Right ventricle myocardium inferior (tissue), 1 donor: Measurements from ENCODE around the gene KRTAP5-6. TPM values are rescaled to one million over a fixed set of nuclear protein-coding genes. Genes with fewer than 3 reads are reported as not detected.

Source experiments
- ATAC-seq: fragments of 200-7000 bp; cut with Tn5 transposase; one replicate; pipeline ENCODE4 v1.9.1; 2020; ENCODE audit warnings: mild to moderate bottlenecking, moderate library complexity
- DNase-seq: peaks from one replicate; pipeline ENCODE4 v3.0.0; 2021; ENCODE audit errors: missing footprints
- intact Hi-C: fragments of 100-400 bp; cut with DNase I; formaldehyde crosslinking; loops from one replicate; pipeline ENCODE4 v1.11.0; 2022
- long read RNA-seq: library from polyadenylated mRNA; unstranded; transcript quantifications from one replicate; pipeline ENCODE4 v2.0.0, GENCODE V29; 2021
- total RNA-seq: library from RNA; stranded (reverse); fragmentation: NEBNext Ultra II Directional; extraction: Animal tissue kit (Norgen Biotek cat#: 25700); gene quantifications from one replicate; pipeline ENCODE4 v1.2.1, GENCODE V29; 2021
- donor health status: DM: no; HTN: yes; CAD: no; lungs with severe emphysema.

KRTAP5-6 gene
- total RNA-seq, result not detected
- long read RNA-seq, result 0 reads

- intact Hi-C loops, result no loop called here
- no peak for ATAC-seq
- DNase-seq, result no peak
Observed at GRCh38 chr11:1696608-1697570, at the start of gene KRTAP5-6. TSS of gene KRTAP5-6 (plus strand) at chr11:1697195. CDS start at chr11:1697246, 51 bp downstream.

- intact Hi-C loops, result no loop called here
- DNase-seq (peak; percentile 50), ATAC-seq (no peak)
Observed at GRCh38 chr11:1647901-1648652, 48.9 kb upstream of the KRTAP5-6 start.

- ATAC-seq (no peak), DNase-seq (no peak)
- intact Hi-C loops, result no loop called here
Observed at GRCh38 chr11:1648653-1649420, 48.2 kb upstream of the KRTAP5-6 start.

GRCh38 chr11:1650034-1650917, 46.7 kb upstream of the KRTAP5-6 start:
- DNase-seq (no peak), ATAC-seq (no peak)
- intact Hi-C loops, result loop anchor here (5.0 kb wide), 1 partner anchor 42 kb away; no protein-coding TSS in a partner anchor

GRCh38 chr11:1650918-1651262, 46.1 kb upstream of the KRTAP5-6 start:
- DNase-seq (no peak), ATAC-seq (no peak)
- intact Hi-C loops, result loop anchor here (5.0 kb wide), 1 partner anchor 41 kb away; no protein-coding TSS in a partner anchor

- DNase-seq, result no peak
- intact Hi-C loops, result loop anchor here (5.0 kb wide), 1 partner anchor 41 kb away; no protein-coding TSS in a partner anchor
Observed at GRCh38 chr11:1651411-1651980, 45.5 kb upstream of the KRTAP5-6 start.

GRCh38 chr11:1652026-1652425, 45.0 kb upstream of the KRTAP5-6 start:
- DNase-seq, result no peak
- no peak for ATAC-seq
- intact Hi-C loops, result loop anchor here (1.0 to 5.0 kb wide), 3 partner anchors 40 to 505 kb away; no protein-coding TSS in a partner anchor

More at GRCh38 chr11:1651411-1651980, 45.5 kb upstream of the KRTAP5-6 start:
- ATAC-seq, result no peak

GRCh38 chr11:1652442-1652770, 44.6 kb upstream of the KRTAP5-6 start:
- ATAC-seq, result no peak
- intact Hi-C loops, result loop anchor here (1.0 to 5.0 kb wide), 3 partner anchors 40 to 504 kb away; no protein-coding TSS in a partner anchor
- no peak for DNase-seq

GRCh38 chr11:1652771-1653540, 44.0 kb upstream of the KRTAP5-6 start:
- intact Hi-C loops, result loop anchor here (1.0 to 5.0 kb wide), 3 partner anchors 39 to 504 kb away; no protein-coding TSS in a partner anchor
- DNase-seq, result peak; percentile 94
- peak; percentile 75 for ATAC-seq

GRCh38 chr11:1653541-1654387, 43.2 kb upstream of the KRTAP5-6 start:
- DNase-seq (no peak), ATAC-seq (no peak)
- intact Hi-C loops, result loop anchor here (2.0 to 5.0 kb wide), 2 partner anchors 39 to 503 kb away; no protein-coding TSS in a partner anchor

GRCh38 chr11:1654388-1655167, 42.4 kb upstream of the KRTAP5-6 start:
- intact Hi-C loops, result loop anchor here (5.0 kb wide), 1 partner anchor 38 kb away; no protein-coding TSS in a partner anchor
- DNase-seq (no peak), ATAC-seq (no peak)

- intact Hi-C loops, result no loop called here
- ATAC-seq, result no peak
- no peak for DNase-seq
Observed at GRCh38 chr11:1655168-1656060, 41.6 kb upstream of the KRTAP5-6 start.

- intact Hi-C loops, result no loop called here
- DNase-seq (no peak), ATAC-seq (no peak)
Observed at GRCh38 chr11:1656061-1656441, 40.9 kb upstream of the KRTAP5-6 start.

GRCh38 chr11:1656670-1657069, 40.3 kb upstream of the KRTAP5-6 start:
- no peak for DNase-seq
- intact Hi-C loops, result no loop called here
- no peak for ATAC-seq
